Measurements from ENCODE around the gene MED14. TPM values are rescaled to one million over a fixed set of nuclear protein-coding genes. Genes with fewer than 3 reads are reported as not detected.

Gene MED14
- total RNA-seq, 1 donor: 24.8 TPM

DNA sequence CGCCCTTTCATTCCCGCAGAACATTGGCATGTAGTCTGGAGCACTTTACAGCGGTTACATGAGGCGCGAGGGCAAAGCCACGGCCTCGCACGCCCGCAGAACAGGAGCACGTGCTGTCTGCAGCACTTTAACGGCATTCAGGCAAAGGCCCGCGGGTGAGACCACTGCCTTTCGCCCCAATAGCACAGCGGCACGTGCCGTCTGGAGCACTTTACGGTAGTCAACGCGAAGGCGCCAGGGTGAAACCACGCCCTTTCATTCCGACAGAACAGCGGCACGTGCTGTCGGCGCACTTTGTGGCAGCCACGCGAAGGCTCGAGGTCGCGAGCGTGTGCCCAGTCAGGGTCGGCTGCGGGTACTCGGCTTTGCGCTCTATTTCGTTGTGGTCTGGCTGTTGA is 112.2 kb downstream of the MED14 start, which contains the start of gene MPC1L:
MPC1L (plus strand) TSS at position 290 of the 398 bp plus-strand sequence. CDS start 138 bp downstream, outside the sequence.
- TF ChIP-seq, protein P1, sequence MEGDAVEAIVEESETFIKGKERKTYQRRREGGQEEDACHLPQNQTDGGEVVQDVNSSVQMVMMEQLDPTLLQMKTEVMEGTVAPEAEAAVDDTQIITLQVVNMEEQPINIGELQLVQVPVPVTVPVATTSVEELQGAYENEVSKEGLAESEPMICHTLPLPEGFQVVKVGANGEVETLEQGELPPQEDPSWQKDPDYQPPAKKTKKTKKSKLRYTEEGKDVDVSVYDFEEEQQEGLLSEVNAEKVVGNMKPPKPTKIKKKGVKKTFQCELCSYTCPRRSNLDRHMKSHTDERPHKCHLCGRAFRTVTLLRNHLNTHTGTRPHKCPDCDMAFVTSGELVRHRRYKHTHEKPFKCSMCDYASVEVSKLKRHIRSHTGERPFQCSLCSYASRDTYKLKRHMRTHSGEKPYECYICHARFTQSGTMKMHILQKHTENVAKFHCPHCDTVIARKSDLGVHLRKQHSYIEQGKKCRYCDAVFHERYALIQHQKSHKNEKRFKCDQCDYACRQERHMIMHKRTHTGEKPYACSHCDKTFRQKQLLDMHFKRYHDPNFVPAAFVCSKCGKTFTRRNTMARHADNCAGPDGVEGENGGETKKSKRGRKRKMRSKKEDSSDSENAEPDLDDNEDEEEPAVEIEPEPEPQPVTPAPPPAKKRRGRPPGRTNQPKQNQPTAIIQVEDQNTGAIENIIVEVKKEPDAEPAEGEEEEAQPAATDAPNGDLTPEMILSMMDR (IDR thresholded peaks at IDR 0.05; ENCODE audit: insufficient read depth, low read length): no peak
- H3K4me3 ChIP-seq (ENCODE audit: low read depth, low read length): no peak within 1 kb of the TSS
- DNase-seq (ENCODE audit: low read depth): no peak

DNA sequence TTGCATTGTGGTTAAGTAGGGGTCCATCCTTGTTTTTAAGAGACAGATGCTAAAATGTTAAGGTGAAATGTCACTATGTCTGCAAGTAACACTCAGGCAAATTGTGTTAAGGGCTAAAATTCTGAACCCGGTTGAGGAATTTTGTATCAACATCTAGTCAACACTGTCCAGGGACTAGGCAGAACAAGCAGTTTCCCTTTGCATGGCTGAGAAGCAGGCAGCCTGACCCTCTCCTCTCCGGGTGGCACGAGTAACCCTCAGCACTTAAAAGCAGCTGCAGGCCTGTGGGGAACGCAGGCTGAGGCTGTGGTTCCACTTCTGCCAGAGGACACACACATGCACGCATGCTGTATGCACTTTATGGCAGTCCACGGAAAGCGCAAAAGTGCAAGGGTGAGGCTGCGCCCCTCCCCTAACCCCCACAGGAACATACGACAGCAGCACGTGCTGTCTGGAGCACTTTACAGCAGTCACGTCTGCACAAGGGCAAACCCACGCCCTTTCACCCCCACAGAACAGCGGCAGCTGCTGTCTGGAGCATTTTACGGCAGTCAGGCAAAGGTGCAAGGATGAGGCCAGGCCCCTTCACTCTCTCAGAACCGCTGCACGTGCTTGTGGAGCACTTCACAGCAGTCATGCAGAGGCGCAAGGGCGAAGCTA is 112.7 kb downstream of the MED14 start:
- H3K4me3 ChIP-seq (ENCODE audit: low read depth, low read length): no peak overlapping the region
- TF ChIP-seq, protein P1 (IDR thresholded peaks at IDR 0.05; ENCODE audit: insufficient read depth, low read length): no peak
- DNase-seq (ENCODE audit: low read depth): no peak

DNA sequence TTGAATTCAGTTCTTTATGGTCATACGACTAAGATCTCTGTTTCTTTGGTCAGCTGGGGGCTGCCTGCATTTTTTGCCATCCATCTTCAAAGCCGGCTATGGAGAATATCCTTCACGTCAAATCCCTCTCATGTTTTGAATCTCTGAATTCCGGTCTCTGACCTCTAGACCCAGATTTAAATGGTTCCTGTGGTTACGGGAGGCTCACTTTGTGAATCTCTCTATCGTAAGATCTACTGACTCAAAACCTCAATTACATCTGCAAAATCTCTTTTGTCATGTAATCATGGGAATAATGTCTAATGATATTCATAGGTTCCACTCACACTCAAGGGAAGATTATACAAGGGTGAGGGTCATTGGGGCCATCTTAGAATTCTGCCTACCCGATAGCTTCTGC is 117.8 kb downstream of the MED14 start:
- TF ChIP-seq, protein P1 (IDR thresholded peaks at IDR 0.05; ENCODE audit: insufficient read depth, low read length): no peak
- H3K4me3 ChIP-seq (ENCODE audit: low read depth, low read length): no peak overlapping the region
- no peak for DNase-seq (ENCODE audit: low read depth)

DNA sequence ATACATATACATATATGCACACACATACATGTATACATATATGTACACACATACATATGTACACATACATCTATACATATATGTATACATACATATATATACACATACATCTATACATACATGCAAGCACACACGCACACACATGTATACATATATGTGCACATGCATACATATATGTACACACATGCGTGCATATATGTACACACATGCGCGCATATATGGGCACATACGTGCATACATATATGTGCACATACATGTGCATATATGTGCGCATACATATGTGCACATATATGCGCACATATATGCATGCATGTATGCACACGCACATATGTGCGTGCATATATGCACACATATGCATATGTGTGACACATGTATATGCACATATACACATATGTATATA is 119.4 kb downstream of the MED14 start:
- TF ChIP-seq, protein P1 (IDR thresholded peaks at IDR 0.05; ENCODE audit: insufficient read depth, low read length): no peak
- no peak for DNase-seq (ENCODE audit: low read depth)
- no peak overlapping the region for H3K4me3 ChIP-seq (ENCODE audit: low read depth, low read length)

DNA sequence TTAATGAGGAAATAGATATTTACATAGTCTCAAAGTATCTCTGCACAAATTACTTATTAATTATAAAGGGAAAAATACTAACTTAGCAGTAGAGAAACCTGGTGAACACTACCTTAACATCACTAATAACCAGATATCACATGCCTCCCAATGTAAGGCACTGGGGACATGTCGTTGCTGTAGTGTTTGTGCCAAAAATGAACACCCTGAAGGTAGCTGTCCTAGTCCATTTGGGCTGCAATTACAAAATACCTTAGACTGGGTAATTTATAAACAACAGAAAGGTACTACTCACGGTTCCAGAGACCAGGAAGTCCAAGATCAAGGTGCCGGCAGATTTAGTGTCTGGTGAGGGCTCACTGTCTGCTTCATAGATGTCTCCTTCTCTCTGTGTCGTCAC is 122.8 kb downstream of the MED14 start:
- TF ChIP-seq, protein P1 (IDR thresholded peaks at IDR 0.05; ENCODE audit: insufficient read depth, low read length): no peak
- no peak for DNase-seq (ENCODE audit: low read depth)
- no peak overlapping the region for H3K4me3 ChIP-seq (ENCODE audit: low read depth, low read length)

DNA sequence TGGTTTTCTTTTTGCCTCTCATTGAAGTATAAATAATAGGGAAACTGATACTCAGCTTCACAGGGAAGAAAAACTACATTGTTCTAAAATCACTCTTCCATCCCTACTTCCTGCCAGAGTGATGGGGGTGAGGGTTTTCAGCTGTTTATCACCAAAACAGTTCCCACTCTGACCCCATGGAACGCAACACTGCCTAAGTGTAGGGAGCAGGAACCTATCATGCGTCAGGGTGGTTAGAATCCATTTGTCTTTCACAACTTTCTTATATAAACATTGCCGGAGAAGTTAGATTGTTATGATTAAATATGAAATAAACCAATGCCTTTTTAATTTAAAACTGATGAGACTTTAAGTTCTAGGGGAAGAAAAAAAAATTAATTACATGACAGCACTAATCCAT is 128.0 kb downstream of the MED14 start:
- H3K4me3 ChIP-seq (ENCODE audit: low read depth, low read length): no peak overlapping the region
- DNase-seq (ENCODE audit: low read depth): no peak
- TF ChIP-seq, protein P1 (IDR thresholded peaks at IDR 0.05; ENCODE audit: insufficient read depth, low read length): no peak

DNA sequence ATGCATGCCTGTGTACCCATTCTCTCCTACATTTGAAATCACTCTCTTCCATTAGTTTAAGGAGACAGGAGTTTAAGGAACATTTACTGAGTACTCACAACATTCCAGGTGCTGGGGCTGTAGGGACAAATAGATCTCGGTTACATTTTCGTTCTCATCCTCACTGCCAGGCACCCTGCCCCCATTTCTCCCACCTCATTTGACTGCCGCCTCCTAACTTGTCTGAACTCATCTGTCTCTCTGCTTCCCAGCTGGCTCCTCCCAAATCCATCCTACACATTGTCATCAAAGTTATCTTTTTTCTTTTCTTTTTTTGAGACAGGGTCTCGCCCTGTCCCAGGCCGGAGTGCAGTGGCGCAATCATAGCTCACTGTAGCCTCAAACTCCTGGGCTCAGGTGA is 131.9 kb downstream of the MED14 start:
- DNase-seq (ENCODE audit: low read depth): no peak
- H3K4me3 ChIP-seq (ENCODE audit: low read depth, low read length): no peak overlapping the region
- TF ChIP-seq, protein P1 (IDR thresholded peaks at IDR 0.05; ENCODE audit: insufficient read depth, low read length): no peak
